HEK293T (cell line): ENCODE measurements around the gene MRPL27.
"Not testable (repeated sequence)": the region's sequence is repeated elsewhere in the genome, so short reads cannot be mapped to it uniquely, and the experiment has no call there.

Experiments used
- CTCF ChIA-PET: fragments of 350-600 bp; formaldehyde crosslinking; extraction: SDS; loops from one replicate; lab custom pipeline; 2021; ENCODE audit warnings: antibody characterized with exemption, inconsistent platforms; lab: Yijun Ruan, JAX
- POLR2A ChIA-PET: fragments of 350-600 bp; formaldehyde crosslinking; extraction: SDS; loops from one replicate; lab custom pipeline; 2020; ENCODE audit warnings: antibody characterized with exemption, inconsistent platforms; lab: Yijun Ruan, JAX
- DNase-seq: peaks from one replicate; pipeline ENCODE4 v3.0.0; 2012; ENCODE audit warnings: mixed read lengths; ENCODE audit errors: extremely low spot score
- ARNT ChIP-seq: fragments of 450-650 bp; IDR thresholded peaks from 2 replicates; pipeline ENCODE4 v1.6.1; 2017; ENCODE audit warnings: mild to moderate bottlenecking
- BHLHE40 ChIP-seq: fragments of 450-650 bp; IDR thresholded peaks from 2 replicates; pipeline ENCODE4 v1.6.1; 2016; ENCODE audit warnings: mild to moderate bottlenecking, moderate library complexity, borderline replicate concordance
- CTBP1 ChIP-seq: fragments of 450-650 bp; IDR thresholded peaks from 2 replicates; pipeline ENCODE4 v1.6.1; 2016; ENCODE audit warnings: borderline replicate concordance
- ELF4 ChIP-seq: fragments of 450-650 bp; IDR thresholded peaks from 2 replicates; pipeline ENCODE4 v1.6.1; 2017; ENCODE audit warnings: antibody characterized with exemption
- FOXM1 ChIP-seq: fragments of 450-650 bp; IDR thresholded peaks from 2 replicates; pipeline ENCODE4 v1.6.1; 2017; ENCODE audit warnings: mild to moderate bottlenecking, borderline replicate concordance
- HDGF ChIP-seq: fragments of 450-650 bp; IDR thresholded peaks from 2 replicates; pipeline ENCODE4 v1.6.1; 2017; ENCODE audit warnings: antibody characterized with exemption, borderline replicate concordance
- L3MBTL2 ChIP-seq: fragments of 450-650 bp; conservative IDR thresholded peaks from 2 replicates; pipeline ENCODE4 v1.6.1; 2016; ENCODE audit warnings: mild to moderate bottlenecking
- NFRKB ChIP-seq: fragments of 450-650 bp; IDR thresholded peaks from 2 replicates; pipeline ENCODE4 v1.6.1; 2016; ENCODE audit warnings: mild to moderate bottlenecking, moderate library complexity
- PKNOX1 ChIP-seq: fragments of 450-650 bp; IDR thresholded peaks from 2 replicates; pipeline ENCODE4 v1.6.1; 2016
- SP1 ChIP-seq: fragments of 450-650 bp; IDR thresholded peaks from 2 replicates; pipeline ENCODE4 v1.6.1; 2017
- SUZ12 ChIP-seq: fragments of 450-650 bp; IDR thresholded peaks from 2 replicates; pipeline ENCODE4 v1.6.1; 2016; ENCODE audit warnings: mild to moderate bottlenecking
- TARDBP ChIP-seq: fragments of 450-650 bp; IDR thresholded peaks from 2 replicates; pipeline ENCODE4 v1.6.1; 2016
- ZNF384 ChIP-seq: fragments of 450-650 bp; IDR thresholded peaks from 2 replicates; pipeline ENCODE4 v1.6.1; 2016

MRPL27 gene

DNA sequence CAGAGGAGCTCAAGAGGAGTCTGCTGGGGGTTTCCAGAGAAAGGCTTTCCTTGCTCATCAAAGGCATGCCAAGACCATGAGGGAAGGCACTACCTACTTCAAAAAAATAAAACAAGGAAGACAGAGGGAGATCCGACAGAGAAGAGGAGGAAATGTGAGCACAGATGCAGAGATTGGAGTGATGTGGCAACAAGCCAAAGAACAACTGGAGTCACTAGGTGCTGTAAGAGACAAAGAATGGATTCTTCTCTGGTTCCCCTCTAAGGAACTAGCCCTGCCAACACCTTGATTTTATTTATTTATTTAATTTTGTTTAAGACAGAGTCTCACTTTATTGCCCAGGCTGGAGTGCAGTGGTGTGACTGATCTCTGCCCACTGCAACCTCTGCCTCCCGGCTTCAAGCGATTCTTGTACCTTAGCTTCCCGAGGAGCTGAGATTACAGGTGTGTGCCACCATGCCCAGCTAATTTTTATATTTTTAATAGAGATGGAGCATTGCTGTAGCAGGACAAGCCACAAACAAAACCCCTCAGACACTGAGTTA, 39.3 kb upstream of the MRPL27 start:
- no peak for DNase-seq
- POLR2A ChIA-PET, result no interaction called here
- no peak for TF ChIP-seq NFRKB
- TF ChIP-seq ELF4, result no peak
- no peak for TF ChIP-seq PKNOX1
- TF ChIP-seq BHLHE40, result no peak
- no peak for TF ChIP-seq FOXM1
- CTCF ChIA-PET, result interaction anchor here (0.8 kb wide), 1 partner anchor 14 kb away, joined by 4 read pairs; no protein-coding TSS in a partner anchor

DNA sequence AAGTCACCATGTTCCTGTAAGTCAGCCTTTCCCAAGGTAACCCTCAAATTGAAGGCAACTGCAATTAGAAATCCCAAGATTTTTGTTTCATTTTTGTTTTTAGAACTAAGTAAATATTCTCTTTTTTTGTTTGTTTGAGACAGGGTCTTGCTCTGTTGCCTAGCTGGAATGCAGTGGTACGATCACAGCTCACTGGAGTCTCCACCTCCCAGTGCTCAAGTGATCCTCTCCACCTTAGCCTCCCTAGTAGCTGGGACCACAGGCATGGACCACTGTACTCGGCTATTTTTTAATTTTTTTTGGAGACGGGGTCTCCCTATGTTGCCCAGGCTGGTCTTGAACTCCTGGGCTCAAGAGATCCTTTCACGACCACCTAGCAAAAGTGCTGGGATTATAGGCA, 34.9 kb upstream of the MRPL27 start:
- ChIA-PET POLR2A (interaction anchor here (1.7 kb wide), 1 partner anchor 10 kb away, joined by 5 read pairs; the partner anchor contains the start of gene LRRC59), CTCF (interaction anchor here (0.8 kb wide), 1 partner anchor 11 kb away, joined by 3 read pairs; the partner anchor contains the start of gene LRRC59)
- TF ChIP-seq ZNF384 (no peak), L3MBTL2 (no peak), SP1 (no peak)
- DNase-seq, result no peak

DNA sequence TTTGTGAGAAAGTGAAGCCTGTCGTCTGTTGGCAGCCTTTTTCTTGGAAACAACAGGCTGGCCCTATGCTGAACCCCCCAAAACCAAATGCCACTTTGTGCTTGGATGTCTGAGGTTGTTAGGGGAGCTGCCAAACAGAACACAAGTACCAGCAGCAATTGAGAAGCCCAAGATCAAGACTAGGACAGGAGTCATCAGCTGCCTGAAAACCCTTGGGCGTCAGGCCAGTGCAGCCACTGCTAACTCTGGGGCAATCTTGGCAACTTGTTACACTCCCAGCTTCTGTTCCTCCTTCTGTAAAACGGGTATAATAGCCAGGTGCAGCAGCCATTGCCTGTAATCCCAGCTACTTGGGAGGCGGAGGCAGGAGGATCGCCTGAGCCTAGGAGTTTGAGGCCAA, 33.6 kb upstream of the MRPL27 start:
- POLR2A ChIA-PET, result interaction anchor here (2.5 kb wide), 1 partner anchor 9 kb away, joined by 9 read pairs; the partner anchor contains the start of gene LRRC59
- CTCF ChIA-PET, result interaction anchor here (1.1 to 1.2 kb wide), 2 partner anchors 9 to 45 kb away, joined by 3 read pairs; no protein-coding TSS in a partner anchor
- DNase-seq, result no peak

GRCh38 chr17:50405351-50405750, 32.4 kb upstream of the MRPL27 start:
- POLR2A ChIA-PET, result interaction anchor here (1.2 to 2.5 kb wide), 2 partner anchors 8 to 21 kb away, joined by 3 to 9 read pairs; partner anchors contain the start of gene LRRC59
- DNase-seq, CTCF ChIA-PET: not testable (repeated sequence)

More for the DNA sequence above, 33.6 kb upstream of the MRPL27 start:
- TF ChIP-seq SP1, result no peak
- TF ChIP-seq L3MBTL2, result no peak

GRCh38 chr17:50399591-50399990, 26.6 kb upstream of the MRPL27 start:
- POLR2A ChIA-PET, result interaction anchor here (4.5 kb wide), 1 partner anchor 26 kb away, joined by 41 read pairs; the partner anchor contains the start of gene ACSF2
- DNase-seq, CTCF ChIA-PET: not testable (repeated sequence)

GRCh38 chr17:50398672-50399071, 25.7 kb upstream of the MRPL27 start:
- CTCF ChIA-PET, result interaction anchor here (0.8 to 1.9 kb wide), 3 partner anchors 28 to 74 kb away, joined by 3 to 10 read pairs (median 6); partner anchors contain the start of gene ACSF2
- DNase-seq, result not testable (repeated sequence)
- POLR2A ChIA-PET, result interaction anchor here (1.4 to 4.5 kb wide), 7 partner anchors 10 to 80 kb away, joined by 5 to 41 read pairs (median 23); partner anchors contain the start of genes ACSF2, EME1, MRPL27 and RSAD1

- no peak for DNase-seq
- ChIA-PET POLR2A (interaction anchor here (0.6 to 4.5 kb wide), 21 partner anchors 8 to 321 kb away, joined by 3 to 41 read pairs (median 5); partner anchors contain the start of genes ACSF2, EME1, LUC7L3 and MRPL27), CTCF (interaction anchor here (0.5 to 1.9 kb wide), 22 partner anchors 9 to 481 kb away, joined by 3 to 12 read pairs (median 4); partner anchors contain the start of gene ACSF2)
- TF ChIP-seq SUZ12, result no peak
- TF ChIP-seq ARNT, result no peak
- no peak for TF ChIP-seq ELF4
- TF ChIP-seq TARDBP, result no peak
- no peak for TF ChIP-seq HDGF
- TF ChIP-seq CTBP1, result no peak
- no peak for TF ChIP-seq NFRKB
- no peak for TF ChIP-seq ZNF384
- no peak for TF ChIP-seq SP1
- no peak for TF ChIP-seq FOXM1
- no peak for TF ChIP-seq L3MBTL2
Observed at GRCh38 chr17:50397919-50398285, 24.9 kb upstream of the MRPL27 start.

GRCh38 chr17:50397111-50397918, 24.3 kb upstream of the MRPL27 start, which contains the start of gene LRRC59:
Gene LRRC59 (minus strand): TSS chr17:50397523. CDS start chr17:50397317, 206 bp downstream.
- TF ChIP-seq TARDBP (peak; percentile 89), NFRKB (no peak), FOXM1 (no peak), BHLHE40 (no peak), PKNOX1 (no peak), L3MBTL2 (peak; percentile 95), ARNT (peak; percentile 74), CTBP1 (peak; percentile 63), SP1 (no peak), ELF4 (peak; percentile 95)
- DNase-seq, result peak; percentile 95
- CTCF ChIA-PET, result interaction anchor here (0.5 to 1.9 kb wide), 28 partner anchors 8 to 482 kb away, joined by 3 to 12 read pairs (median 4); partner anchors contain the start of gene ACSF2
- POLR2A ChIA-PET, result interaction anchor here (0.6 to 4.5 kb wide), 24 partner anchors 9 to 322 kb away, joined by 3 to 41 read pairs (median 5); partner anchors contain the start of genes ACSF2, EME1, LUC7L3 and MRPL27
